HG03558 (cell line): ENCODE measurements around the gene PHPT1.
A peak's percentile ranks its signal among the peaks of the same experiment; 100 is the strongest.
"Not testable (repeated sequence)": the region's sequence is repeated elsewhere in the genome, so short reads cannot be mapped to it uniquely, and the experiment has no call there.

ENCODE experiments used
- ATAC-seq: cut with Tn5 transposase; IDR thresholded peaks from one replicate; pipeline ENCODE4 v1.9.1; 2021; ENCODE audit warnings: moderate number of reproducible peaks; ENCODE audit not compliant: unreplicated experiment; ENCODE audit errors: extremely low read depth

The PHPT1 gene

DNA sequence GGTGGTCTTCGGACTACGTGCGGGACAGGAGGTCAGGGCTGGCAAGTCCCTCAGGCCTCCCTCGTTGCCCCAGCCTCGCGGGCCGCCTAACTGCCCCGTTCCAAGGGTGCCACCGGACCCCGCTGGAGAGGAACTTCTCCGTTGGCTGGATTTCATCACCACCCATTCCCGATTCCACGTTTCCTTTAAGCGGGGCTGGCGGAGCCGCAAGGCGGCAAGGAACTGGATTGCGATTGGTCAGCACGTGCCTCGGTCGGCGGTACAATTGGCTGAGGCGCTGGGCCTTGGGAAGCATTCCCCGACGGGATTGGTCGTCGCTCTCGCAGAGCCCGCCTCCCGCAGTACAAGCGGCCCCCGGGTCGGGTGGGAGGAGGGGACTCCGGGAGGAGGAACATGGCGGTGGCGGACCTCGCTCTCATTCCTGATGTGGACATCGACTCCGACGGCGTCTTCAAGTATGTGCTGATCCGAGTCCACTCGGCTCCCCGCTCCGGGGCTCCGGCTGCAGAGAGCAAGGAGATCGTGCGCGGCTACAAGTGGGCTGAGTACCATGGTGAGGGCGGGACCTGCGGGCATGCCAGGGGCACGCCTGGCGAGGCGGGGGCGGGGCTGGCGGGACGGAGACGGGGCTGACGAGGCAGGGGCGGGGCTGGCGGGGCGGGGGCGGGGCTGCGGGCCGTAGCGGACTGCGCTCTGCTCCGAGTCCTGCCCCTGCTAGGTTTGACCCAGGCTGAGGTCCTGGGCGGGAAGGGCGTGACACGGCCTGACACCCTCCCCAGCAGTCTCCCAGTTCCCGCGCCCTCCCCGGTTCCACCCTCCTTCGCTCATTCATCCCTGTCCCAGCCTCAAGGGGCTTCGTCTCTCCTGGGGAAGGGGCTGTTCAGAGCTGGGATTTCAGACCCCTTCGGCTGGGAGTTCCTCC is at the start of gene PHPT1:
PHPT1 (plus strand) TSS at position 372 of the 922 bp plus-strand sequence; CDS start at position 394, 22 bp downstream.
- ATAC-seq, result peak; percentile 48

DNA sequence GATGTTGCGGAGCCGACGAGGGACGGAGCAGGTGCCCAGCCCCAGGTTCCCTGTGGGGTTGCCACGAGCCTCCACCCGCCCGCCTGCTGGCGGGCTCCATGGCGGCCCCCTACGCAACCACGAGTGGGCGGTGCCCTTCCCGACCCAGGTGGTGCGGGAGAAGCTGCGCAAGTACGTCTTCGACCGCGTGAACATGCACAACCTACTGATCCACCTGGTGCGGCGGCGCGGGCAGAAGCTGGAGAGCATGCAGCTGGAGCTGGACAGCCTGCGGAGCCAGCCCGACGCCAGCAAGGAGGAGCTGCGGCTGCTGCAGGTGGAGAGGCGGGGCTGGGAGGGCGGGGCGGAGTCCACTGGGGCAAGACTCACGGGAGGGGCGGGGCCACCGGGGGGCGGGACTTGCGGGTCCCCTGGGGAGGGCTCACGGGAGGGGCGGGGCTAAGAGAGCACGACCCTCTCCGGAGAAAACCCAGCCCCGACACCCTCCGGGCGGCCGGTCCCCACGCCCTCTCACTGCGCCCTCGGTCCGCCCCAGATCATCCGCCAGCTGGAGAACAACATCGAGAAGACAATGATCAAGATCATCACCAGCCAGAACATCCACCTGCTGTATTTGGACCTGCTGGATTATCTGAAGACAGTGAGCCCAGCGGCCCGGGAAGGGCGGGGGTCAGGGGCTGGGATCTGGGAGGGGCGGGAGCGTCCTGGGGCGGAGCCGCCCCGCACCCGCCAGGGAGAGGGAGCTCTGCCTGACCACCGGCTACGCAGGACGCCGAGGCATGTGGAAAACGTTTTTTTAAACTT is 49.2 kb upstream of the PHPT1 start:
- no peak for ATAC-seq

DNA sequence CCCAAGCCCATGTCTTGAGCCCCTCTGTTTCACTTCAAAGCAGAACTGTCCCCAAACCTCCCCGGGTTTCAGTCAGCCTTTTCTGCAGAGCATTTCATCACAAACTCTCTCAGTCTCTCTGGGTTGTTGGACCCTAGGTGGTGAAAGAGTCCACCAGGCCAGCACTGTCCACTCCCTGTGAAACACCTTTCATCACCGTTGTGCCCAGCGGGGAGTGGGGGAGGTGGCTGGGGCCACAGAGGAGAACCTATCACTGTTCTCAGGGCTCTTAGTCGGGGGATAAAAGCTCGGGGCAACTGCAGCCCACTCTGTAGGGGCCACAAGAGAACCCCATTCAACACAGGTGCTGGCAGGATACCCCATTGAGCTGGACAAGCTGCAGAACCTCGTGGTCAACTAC is 46.9 kb upstream of the PHPT1 start:
- ATAC-seq, result no peak

DNA sequence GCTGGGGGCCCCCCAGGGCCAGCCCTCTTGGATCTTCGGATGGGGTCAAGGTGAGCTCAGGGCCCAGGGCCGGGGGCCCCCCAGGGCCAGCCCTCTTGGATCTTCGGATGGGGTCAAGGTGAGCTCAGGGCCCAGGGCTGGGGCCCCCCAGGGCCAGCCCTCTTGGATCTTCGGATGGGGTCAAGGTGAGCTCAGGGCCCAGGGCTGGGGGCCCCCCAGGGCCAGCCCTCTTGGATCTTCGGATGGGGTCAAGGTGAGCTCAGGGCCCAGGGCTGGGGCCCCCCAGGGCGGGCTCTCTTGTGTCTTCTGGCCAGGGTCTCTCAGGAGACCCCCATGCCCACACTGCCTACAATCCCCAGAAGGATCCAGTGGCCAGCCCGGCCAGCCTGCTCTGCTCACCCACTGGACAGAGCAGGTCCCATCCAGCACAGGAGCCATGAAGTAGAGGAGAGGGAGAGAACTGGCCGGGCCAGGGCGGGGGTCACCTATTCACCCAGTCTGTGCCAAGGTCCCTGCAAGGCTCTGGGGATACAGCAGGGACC is 46.1 kb upstream of the PHPT1 start:
- ATAC-seq, result not testable (repeated sequence)

DNA sequence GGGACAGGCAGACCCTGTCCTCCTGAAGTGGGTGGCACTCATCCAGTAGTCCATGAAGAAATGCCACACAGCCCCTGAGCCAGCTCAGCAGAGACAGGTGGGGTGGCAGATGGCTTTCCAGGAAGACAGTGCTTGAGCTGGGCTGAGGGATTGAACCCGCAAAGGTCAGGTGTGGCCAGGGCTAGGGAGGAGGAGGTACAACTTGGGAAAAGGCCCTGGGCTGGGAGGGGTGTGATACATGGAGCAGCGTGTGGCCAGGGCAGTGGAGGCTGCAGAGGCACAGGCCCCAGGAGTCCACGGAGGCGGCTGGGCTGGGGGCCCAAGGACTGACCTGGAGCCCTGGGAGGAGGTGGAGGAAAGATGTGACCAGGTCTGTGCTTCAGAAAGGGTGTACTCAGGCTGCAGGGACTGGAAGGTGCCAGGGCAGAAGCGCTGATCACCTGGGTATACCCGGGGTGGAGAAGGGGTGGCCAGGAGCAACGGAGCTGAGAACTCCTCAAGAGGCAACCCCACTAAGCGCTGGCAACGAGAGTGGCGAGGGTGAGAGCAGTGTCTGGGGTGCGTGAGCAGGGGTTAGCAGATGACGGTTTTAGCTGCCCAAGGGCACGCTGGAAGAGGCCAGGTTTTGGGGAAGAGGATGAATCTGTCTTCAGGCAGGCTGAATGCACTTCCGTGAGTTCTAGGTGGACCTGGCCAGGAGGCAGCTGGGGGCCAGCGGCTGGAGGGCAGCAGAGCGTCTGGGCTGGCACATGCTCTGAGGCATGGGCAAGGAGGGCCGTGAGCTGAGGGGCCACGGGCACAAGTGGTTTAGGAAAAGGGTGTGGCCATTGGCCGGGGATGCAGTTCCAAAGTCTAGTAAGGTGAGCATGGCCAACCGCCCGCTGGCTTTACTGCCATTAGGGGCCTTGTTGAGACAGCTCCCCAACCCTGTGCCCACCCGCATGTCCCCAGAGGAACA is 45.4 kb upstream of the PHPT1 start:
- no peak for ATAC-seq

DNA sequence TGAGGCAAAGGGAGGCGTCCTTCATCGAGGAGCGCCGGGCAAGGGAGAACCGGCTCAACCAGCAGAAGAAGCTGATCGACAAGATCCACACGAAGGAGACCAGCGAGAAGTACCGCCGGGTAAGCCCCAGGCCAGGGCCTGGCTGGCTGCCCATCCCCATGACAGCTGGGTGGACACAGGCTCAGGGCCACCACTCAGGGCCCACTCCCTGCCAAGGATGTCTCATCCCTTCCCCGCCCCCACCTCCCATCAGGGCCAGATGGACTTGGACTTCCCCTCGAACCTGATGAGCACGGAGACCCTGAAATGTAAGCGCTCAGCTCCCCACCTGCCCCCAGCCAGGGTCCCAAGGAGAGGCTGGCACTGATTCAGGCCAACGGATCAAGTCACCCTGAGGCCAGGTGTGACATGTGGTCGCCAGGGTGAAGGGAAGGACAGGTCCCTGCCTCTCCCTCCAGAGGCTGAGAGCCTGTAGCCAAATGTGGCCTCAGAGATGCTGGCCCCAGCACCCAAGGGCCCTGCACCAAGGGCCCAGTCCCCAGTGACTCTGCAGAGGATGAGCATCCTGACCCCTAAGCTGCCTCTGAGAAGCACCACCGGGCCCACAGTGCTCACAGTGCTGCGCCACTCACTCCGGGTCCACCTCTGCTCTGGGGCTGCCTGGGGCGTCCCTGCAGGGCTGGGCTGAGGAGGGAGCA is 44.6 kb upstream of the PHPT1 start:
- no peak for ATAC-seq

DNA sequence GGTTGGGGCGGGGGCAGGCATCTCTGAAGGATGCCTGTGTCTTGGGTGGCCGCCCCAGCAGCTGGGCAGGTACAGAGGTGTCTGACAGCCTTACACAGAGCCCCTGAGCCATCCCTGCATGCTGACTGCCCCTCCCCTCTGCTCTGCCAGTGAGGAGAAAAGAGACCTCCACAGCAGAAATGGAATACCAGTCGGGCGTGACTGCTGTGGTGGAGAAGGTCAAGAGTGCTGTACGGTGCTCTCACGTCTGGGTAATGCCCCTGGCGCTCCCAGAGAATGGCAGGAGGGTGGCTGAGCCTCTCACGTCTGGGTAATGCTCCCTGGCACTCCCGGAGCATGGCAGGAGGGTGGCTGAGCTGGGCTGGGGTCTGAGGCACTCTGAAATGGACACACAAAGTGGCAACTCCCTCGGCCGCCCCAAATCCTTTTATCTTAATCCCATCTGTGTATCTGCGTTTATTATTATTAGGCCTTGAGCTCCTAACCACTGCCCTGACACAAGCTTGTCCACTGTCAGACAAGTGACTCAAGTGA is 43.9 kb upstream of the PHPT1 start:
- ATAC-seq, result no peak

DNA sequence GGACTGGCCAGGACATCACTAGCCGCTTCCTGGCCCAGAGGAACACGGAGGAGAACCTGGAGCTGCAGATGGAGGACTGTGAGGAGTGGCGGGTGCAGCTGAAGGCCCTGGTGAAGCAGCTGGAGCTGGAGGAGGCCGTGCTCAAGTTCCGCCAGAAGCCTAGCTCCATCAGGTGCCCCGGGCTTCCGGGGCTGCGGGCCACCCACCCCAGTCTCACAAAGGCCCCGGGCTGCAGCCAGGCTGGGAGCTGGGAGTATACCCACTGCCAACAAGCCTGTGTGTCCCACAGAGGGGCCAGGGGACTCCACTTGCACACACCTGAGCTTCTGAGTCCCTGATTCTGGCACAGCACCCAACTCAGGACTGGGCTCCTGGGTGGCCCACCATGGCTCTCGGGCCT is 43.1 kb upstream of the PHPT1 start:
- no peak for ATAC-seq

DNA sequence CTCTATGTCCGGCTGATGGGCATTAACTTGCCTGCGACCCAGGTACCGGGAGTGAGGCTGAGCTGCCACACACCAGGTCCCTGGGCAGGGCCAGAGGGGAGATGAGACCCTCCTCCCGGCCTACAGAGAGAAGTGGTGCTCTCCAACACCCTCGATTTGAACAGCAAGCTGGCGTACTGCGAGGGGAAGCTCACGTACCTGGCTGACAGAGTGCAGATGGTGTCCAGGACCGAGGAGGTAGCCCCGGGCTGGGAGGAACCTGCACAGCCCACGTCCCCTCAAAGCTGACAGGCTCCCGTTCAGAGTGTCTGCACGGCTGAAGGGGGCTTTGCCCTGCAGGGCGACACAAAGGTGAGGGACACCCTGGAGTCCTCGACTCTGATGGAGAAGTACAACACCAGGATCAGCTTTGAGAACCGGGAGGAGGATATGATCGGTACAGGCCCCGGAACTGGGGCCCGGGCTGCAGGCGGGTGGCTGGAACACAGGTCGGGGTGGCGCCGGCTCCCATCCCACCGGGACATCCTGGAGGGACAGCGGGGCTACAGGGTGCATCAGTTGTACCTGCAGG is 42.5 kb upstream of the PHPT1 start:
- ATAC-seq, result no peak

DNA sequence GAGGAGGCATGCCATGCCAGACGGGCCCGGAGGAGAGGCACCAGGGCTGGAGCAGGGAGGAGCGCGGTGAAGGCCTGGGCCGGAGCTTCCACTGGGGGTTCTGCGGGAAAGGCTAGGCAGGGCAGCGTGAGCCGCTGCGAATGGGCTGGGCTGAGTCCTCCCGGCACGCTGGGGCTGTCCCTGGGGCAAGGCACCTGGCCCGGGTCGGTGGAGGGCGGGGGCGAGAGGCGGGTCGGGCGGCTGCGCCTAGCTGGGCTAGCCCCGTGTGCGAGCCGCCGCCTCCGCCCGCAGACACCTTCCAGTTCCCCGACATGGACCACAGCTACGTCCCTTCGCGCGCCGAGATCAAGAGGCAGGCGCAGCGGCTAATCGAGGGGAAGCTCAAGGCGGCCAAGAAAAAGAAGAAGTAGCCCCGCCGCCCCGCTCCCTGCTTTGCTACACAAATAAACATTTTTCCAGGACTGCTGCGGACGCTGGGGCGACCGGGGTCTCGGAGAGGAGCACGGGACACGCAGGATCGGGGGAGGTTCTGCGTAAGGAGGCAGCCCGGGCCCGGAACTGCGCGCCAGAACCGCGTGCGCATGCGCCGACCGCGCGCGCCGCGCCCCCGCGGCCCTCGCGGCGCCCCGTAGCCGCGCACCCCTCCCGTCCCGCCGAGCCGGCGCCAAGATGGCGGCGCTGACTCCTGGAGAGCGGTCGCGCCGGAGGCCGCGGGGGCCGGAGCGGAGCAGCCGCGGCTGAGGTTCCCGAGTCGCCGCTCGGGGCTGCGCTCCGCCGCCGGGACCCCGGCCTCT is 41.7 kb upstream of the PHPT1 start, which contains the start of gene RABL6:
RABL6 (plus strand) TSS at position 668 of the 794 bp plus-strand sequence. CDS start 249 bp downstream, outside the sequence.
- no peak for ATAC-seq

DNA sequence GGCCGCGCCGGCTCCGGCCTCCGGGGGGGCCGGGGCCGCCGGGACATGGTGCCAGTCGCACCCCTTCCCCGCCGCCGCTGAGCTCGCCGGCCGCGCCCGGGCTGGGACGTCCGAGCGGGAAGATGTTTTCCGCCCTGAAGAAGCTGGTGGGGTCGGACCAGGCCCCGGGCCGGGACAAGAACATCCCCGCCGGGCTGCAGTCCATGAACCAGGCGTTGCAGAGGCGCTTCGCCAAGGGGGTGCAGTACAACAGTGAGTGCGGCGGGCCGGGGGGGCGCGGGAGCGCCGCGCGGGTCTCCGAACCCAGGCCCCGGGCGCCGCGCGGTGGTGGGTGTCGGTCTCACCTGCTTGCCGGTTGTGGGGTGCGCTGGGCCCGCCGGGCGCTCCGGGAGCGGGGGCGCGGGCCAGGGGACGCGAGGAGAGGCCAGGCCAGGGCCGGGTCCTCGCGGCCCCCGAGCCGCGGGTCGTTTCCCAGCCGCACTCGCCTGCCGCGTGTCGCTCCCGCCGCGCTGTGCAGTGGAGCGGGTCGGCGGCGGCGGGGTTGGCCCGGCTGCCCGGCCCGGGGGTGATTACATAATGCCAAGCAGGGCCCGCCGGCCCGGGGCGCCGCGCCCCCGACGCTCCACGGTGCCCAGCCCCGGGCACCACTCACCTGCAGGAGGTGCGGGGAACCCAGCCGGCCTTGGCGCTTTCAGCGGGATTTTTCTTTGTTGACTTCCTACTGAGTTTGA is 41.0 kb upstream of the PHPT1 start:
- no peak for ATAC-seq

DNA sequence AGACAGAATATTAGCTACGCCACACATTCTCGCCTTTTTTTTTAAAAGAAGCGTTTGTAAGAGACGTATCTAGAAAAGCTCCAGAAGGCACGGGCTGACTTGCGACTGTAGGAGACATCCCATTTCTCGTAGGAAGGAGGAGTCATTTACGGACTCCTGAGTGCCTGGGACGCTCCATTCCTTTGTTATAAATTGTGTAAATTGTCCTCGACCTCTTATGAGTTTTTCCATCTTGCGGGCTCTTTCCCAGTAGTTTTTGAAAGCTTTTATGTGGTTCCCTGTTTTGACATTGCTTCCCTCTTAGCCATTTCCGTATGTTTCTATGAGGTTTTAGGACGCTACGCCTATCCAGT is 40.4 kb upstream of the PHPT1 start:
- no peak for ATAC-seq

DNA sequence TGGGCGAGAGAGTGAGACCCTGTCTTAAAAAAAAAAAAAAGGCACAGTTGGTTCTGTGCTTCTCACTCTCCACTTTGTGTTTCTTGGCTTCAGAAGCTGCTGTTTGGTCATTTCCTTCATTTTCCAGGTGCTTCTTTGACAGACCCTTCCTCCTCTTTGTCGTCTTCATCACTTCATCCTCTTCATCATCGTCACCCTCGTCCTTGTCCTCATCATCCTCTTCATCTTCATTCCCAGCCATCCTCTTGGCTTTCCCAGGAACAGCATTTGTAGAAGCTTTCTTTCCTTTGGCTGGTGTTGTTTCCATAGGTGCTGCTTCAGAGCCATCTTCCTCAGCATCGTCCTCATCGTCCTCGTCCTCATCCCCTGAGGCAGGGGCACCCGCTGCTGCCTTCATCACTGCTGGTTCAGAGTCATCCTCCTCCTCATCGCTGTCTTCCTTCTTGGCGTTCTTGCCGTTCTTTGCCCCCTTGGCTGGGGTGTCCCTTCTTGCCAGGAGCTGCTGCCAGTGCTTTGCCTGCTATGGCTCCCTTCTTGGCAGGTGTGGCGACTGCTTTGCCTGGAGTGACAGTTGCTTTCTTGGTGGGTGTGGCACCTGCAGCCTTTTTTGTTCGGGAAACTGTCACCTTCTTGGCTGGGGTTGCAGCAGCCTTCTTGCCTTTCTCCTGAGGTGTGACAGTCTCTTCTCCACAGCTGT is 34.3 kb upstream of the PHPT1 start:
- no peak for ATAC-seq

DNA sequence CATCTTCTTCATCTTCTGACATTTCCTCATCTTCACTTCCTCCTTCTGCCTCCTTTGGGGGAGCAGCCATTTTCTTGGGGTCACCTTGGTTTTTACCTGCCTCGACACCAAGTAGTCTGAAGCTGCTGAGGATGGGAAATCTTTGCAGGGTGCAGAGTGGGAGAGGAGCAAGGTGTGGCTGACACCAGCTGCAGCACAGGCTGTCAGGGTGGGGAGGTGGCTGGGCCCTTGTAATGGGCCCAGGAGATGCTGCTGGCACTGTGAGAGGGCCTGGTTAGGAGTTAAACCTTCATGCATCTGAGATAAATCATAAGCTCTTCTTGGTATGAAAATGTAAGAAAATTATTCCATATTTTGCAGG is 33.8 kb upstream of the PHPT1 start:
- ATAC-seq, result no peak

DNA sequence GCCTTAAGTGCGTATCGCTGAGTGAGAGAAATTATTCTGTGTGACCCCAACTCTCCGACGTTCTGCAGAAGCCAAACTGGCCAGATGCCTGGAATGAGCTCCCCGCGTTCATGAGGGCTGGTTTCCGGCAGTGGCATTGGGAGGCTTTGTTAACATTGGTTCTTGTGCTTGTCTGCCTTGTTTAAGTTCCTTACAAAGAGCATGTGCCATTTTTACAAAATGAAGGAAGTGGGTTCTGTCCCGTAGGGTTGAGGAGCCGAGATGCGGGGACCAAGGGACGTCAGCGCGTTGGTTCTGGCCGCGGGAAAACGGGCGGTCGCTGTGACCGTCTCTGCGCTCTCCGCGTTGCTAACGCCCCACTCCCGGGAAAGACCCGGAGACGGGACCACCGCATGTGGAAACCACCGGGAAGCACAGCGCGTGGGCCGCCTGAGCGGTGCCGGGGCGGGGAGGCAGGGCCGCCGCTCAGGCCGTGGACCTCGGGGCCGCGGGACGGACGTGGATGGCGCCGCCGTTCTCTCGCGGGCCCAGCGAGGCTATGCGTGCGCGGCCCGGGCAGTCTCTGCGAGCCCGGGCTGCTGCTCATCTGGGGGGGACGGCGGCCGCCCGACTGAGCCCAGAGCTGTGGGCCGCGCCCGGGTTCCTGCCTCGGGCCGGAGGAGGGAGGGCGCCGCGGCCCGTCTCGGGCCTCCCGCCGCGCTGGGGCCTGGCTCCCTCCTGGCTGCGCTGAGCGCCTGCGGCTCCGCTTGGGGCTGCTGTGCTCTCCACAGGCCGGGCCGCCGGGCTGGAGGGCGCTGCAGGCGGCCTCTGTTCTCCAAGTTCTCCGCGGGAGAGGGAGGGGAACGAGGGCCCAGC is 28.0 kb upstream of the PHPT1 start:
- no peak for ATAC-seq
